HCT116 (cell line): ENCODE data around the gene BNC2. TPM values are rescaled to one million over a fixed set of nuclear protein-coding genes. Genes with fewer than 3 reads are reported as not detected.
"Not testable (repeated sequence)": the region's sequence is repeated elsewhere in the genome, so short reads cannot be mapped to it uniquely, and the experiment has no call there.

Source experiments
- ATAC-seq: fragments of 200-7000 bp; cut with Tn5 transposase; 2 replicates; pipeline ENCODE4 v1.9.1; 2020; ENCODE audit warnings: mild to moderate bottlenecking, moderate library complexity
- BruUV-seq: library from RNA; stranded (reverse); fragments of 400-500 nt; replicated peaks from 2 replicates; lab custom pipeline; 2021; lab: Mats Ljungman, UMichigan
- CTCF ChIA-PET: fragments of 300-600 bp; sonication (Branson Sonifier 250); formaldehyde crosslinking; loops from one replicate; lab custom pipeline; 2021; ENCODE audit warnings: antibody characterized with exemption; lab: Charles Lee
- POLR2A ChIA-PET: fragments of 300-600, 350-600 bp; sonication (Branson Sonifier 250); formaldehyde crosslinking; loops from one replicate; lab custom pipeline; 2021; ENCODE audit warnings: antibody characterized with exemption; lab: Charles Lee
- RAD21 ChIA-PET, 2 experiments: fragments of 300-600 bp; sonication (Branson Sonifier 250); formaldehyde crosslinking; loops; one replicate each; lab custom pipeline; 2023; ENCODE audit warnings: low total read pairs in 2 of 2; ENCODE audit not compliant: uncharacterized antibody in 2 of 2, unreplicated experiment in 2 of 2, low non-redundant PET in 1 of 2; lab: Charles Lee
- DNase-seq: peaks from one replicate; pipeline ENCODE4 v3.0.0-alpha.2; 2010; ENCODE audit warnings: low read depth, low spot score
- H2AFZ ChIP-seq: fragments of 200-600 bp; shearing (Covaris generic), sonication (generic); 2 replicates; pipeline ENCODE4 v1.6.1; 2017; ENCODE audit warnings: low read depth, mixed run types, mixed read lengths, antibody characterized with exemption, low read length; ENCODE audit not compliant: poor library complexity, severe bottlenecking
- H3K27ac ChIP-seq: 2 replicates; pipeline ENCODE4 v1.5.1; 2012; ENCODE audit warnings: low read depth, low read length
- H3K27me3 ChIP-seq: fragments of 200-600 bp; sonication (generic); 2 replicates; pipeline ENCODE4 v1.6.1; 2016; ENCODE audit warnings: mixed run types, low read length, mixed read lengths; ENCODE audit not compliant: insufficient read depth
- H3K36me3 ChIP-seq, 2 experiments: fragments of 200-500 bp in 1 of 2; fragments of 200-600 bp in 1 of 2; sonication (Bioruptor generic) in 1 of 2; sonication (generic) in 1 of 2; 2 replicates each; pipeline versions ENCODE4 v1.5.1 to v1.6.1; 2014 to 2016; ENCODE audit warnings: low read length in 2 of 2, inconsistent platforms in 1 of 2, mixed read lengths in 1 of 2, mixed run types in 1 of 2; ENCODE audit not compliant: insufficient read depth in 2 of 2, control insufficient read depth in 1 of 2
- H3K4me1 ChIP-seq, 2 experiments: fragments of 200-600 bp in 1 of 2; sonication (generic) in 1 of 2; 2 replicates each; pipeline versions ENCODE4 v1.5.1 to v1.6.1; 2012 to 2017; ENCODE audit warnings: low read length in 2 of 2, inconsistent platforms in 1 of 2, mild to moderate bottlenecking in 1 of 2, mixed read lengths in 1 of 2, mixed run types in 1 of 2, moderate library complexity in 1 of 2; ENCODE audit not compliant: insufficient read depth in 2 of 2, control insufficient read depth in 1 of 2
- H3K4me2 ChIP-seq: fragments of 200-600 bp; sonication (generic); 2 replicates; pipeline ENCODE4 v1.6.1; 2017; ENCODE audit warnings: mixed run types, low read length, mixed read lengths
- H3K4me3 ChIP-seq, 2 experiments: fragments of 200-600 bp in 1 of 2; sonication (generic) in 1 of 2; replicated peaks in 1 of 2; 2 replicates each; pipeline ENCODE4 v1.5.1; 2011 to 2016; ENCODE audit warnings: low read length in 2 of 2, control low read depth in 1 of 2, low read depth in 1 of 2, mild to moderate bottlenecking in 1 of 2, mixed read lengths in 1 of 2, mixed run types in 1 of 2
- H3K79me2 ChIP-seq: fragments of 200-600 bp; sonication (generic); 2 replicates; pipeline ENCODE4 v1.6.1; 2017; ENCODE audit warnings: mild to moderate bottlenecking, mixed run types, low read length, moderate library complexity, mixed read lengths; ENCODE audit not compliant: insufficient read depth
- H3K9ac ChIP-seq: fragments of 200-600 bp; sonication (generic); 2 replicates; pipeline ENCODE4 v1.6.1; 2016; ENCODE audit warnings: low read length, mixed read lengths
- H3K9me2 ChIP-seq: fragments of 200-600 bp; sonication (generic), shearing (Covaris generic); 2 replicates; pipeline ENCODE4 v1.6.1; 2017; ENCODE audit warnings: mixed run types, mild to moderate bottlenecking, moderate library complexity; ENCODE audit not compliant: insufficient read depth
- H3K9me3 ChIP-seq, 2 experiments: fragments of 200-500 bp in 1 of 2; fragments of 200-600 bp in 1 of 2; sonication (Bioruptor generic) in 1 of 2; sonication (generic) in 1 of 2; 2 replicates each; pipeline ENCODE4 v1.6.1; 2014 to 2017; ENCODE audit warnings: low read length in 2 of 2, mixed read lengths in 2 of 2, inconsistent platforms in 1 of 2, low read depth in 1 of 2, mild to moderate bottlenecking in 1 of 2, mixed run types in 1 of 2, moderate library complexity in 1 of 2; ENCODE audit not compliant: control insufficient read depth in 1 of 2, insufficient read depth in 1 of 2
- H4K20me1 ChIP-seq: fragments of 200-600 bp; sonication (generic), shearing (Covaris generic); 2 replicates; pipeline ENCODE4 v1.6.1; 2017; ENCODE audit warnings: mixed run types, mild to moderate bottlenecking, moderate library complexity; ENCODE audit not compliant: insufficient read depth
- CEBPB ChIP-seq: IDR thresholded peaks from 2 replicates; pipeline ENCODE4 v1.6.1; 2012; ENCODE audit warnings: low read depth
- EZH2 ChIP-seq: fragments of 200-600 bp; sonication (generic); IDR thresholded peaks from 2 replicates; pipeline ENCODE4 v1.6.1; 2017; ENCODE audit warnings: antibody characterized with exemption, mixed run types
- FOSL1 ChIP-seq: IDR thresholded peaks from 2 replicates; pipeline ENCODE4 v1.6.1; 2012; ENCODE audit warnings: low read depth
- REST ChIP-seq: IDR thresholded peaks from 2 replicates; pipeline ENCODE4 v1.6.1; 2012; ENCODE audit warnings: low read depth
- SIN3A ChIP-seq: IDR thresholded peaks from 2 replicates; pipeline ENCODE4 v1.6.1; 2012; ENCODE audit warnings: low read depth
- SP1 ChIP-seq: IDR thresholded peaks from 2 replicates; pipeline ENCODE4 v1.6.1; 2012; ENCODE audit warnings: low read depth
- SRF ChIP-seq: IDR thresholded peaks from 2 replicates; pipeline ENCODE4 v1.6.1; 2012; ENCODE audit warnings: low read depth
- TCF7L2 ChIP-seq: IDR thresholded peaks from 2 replicates; pipeline ENCODE4 v1.7.0; 2011; ENCODE audit warnings: borderline replicate concordance, inconsistent platforms; ENCODE audit not compliant: insufficient read depth, insufficient read length; ENCODE audit errors: extremely low read depth
- YY1 ChIP-seq: IDR thresholded peaks from 2 replicates; pipeline ENCODE4 v1.6.1; 2011; ENCODE audit warnings: low read length, low read depth, moderate library complexity, mild to moderate bottlenecking; ENCODE audit not compliant: insufficient replicate concordance; ENCODE audit errors: extremely low read depth
- ZFX ChIP-seq: fragments of 450-650 bp; IDR thresholded peaks from 2 replicates; pipeline ENCODE4 v1.6.1; 2017
- ZNF274 ChIP-seq: fragments of 200-500 bp; sonication (Bioruptor generic); IDR thresholded peaks from 2 replicates; pipeline ENCODE4 v1.6.1; 2014; ENCODE audit warnings: mild to moderate bottlenecking, low read depth, low read length, inconsistent platforms
- intact Hi-C: fragments of 100-400 bp; cut with micrococcal nuclease; formaldehyde crosslinking; loops from 2 replicates; pipeline ENCODE4 v1.10.0; 2022
- total RNA-seq: library from RNA; stranded (reverse); gene quantifications from one replicate; pipeline ENCODE4 v1.2.1, GENCODE V29; 2021; ENCODE audit not compliant: unreplicated experiment

Gene BNC2
- total RNA-seq, 1 experiment from 2014 or later, result 0.37 TPM

- H3K9me3 ChIP-seq, result no peaks in the 10 kb centered on the region
- intact Hi-C loops, result no loop called here
- no peaks in the 10 kb centered on the region for H3K79me2 ChIP-seq
- H3K4me1 ChIP-seq, result peaks cover 0 to 6% of the 10 kb centered on the region in 2 experiments; a peak in 1 of 4 replicates
- no peak overlapping the region for H3K9ac ChIP-seq
- no peaks in the 10 kb centered on the region for H3K9me2 ChIP-seq
- TF ChIP-seq ZFX (no peak), TCF7L2 (no peak)
- H3K4me2 ChIP-seq, result no peak overlapping the region
- CTCF ChIA-PET, result no interaction called here
- H3K4me3 ChIP-seq, result no peak overlapping the region
- no peak overlapping the region for H3K27ac ChIP-seq
- no peak for ATAC-seq
- no peaks in the 10 kb centered on the region for H3K36me3 ChIP-seq
- RAD21 ChIA-PET, result no interaction called here
- no peaks in the 10 kb centered on the region for H4K20me1 ChIP-seq
- DNase-seq, result no peak
- POLR2A ChIA-PET, result no interaction called here
- no peak overlapping the region for H2AFZ ChIP-seq
- peaks cover 32% of the 10 kb centered on the region for H3K27me3 ChIP-seq
- BruUV-seq, result no TSS peak
Measured at GRCh38 chr9:16442622-16443021, 427.8 kb downstream of the BNC2 start.

- H3K27me3 ChIP-seq, result peaks cover 28% of the 10 kb centered on the region
- H4K20me1 ChIP-seq, result no peaks in the 10 kb centered on the region
- no peaks in the 10 kb centered on the region for H3K9me2 ChIP-seq
- H3K36me3 ChIP-seq, result no peaks in the 10 kb centered on the region
- DNase-seq, result no peak
- H3K27ac ChIP-seq, result no peak overlapping the region
- H2AFZ ChIP-seq, result no peak overlapping the region
- peaks cover 0 to 6% of the 10 kb centered on the region in 2 experiments; a peak in 1 of 4 replicates for H3K4me1 ChIP-seq
- H3K9me3 ChIP-seq, result no peaks in the 10 kb centered on the region
- RAD21 ChIA-PET, result no interaction called here
- no peak overlapping the region for H3K4me2 ChIP-seq
- no peak overlapping the region for H3K4me3 ChIP-seq
- BruUV-seq, result no TSS peak
- ATAC-seq, result no peak
- POLR2A ChIA-PET, result no interaction called here
- no peak overlapping the region for H3K9ac ChIP-seq
- TF ChIP-seq ZNF274, result no peak
- TF ChIP-seq SRF, result no peak
- no peak for TF ChIP-seq EZH2
- no peak for TF ChIP-seq SP1
- no peak for TF ChIP-seq CEBPB
- TF ChIP-seq SIN3A, result no peak
- no peak for TF ChIP-seq REST
- no peak for TF ChIP-seq YY1
- no peak for TF ChIP-seq FOSL1
- TF ChIP-seq, all 23 proteins: peak for 0
- intact Hi-C loops, result no loop called here
- CTCF ChIA-PET, result no interaction called here
- no peaks in the 10 kb centered on the region for H3K79me2 ChIP-seq
Measured at GRCh38 chr9:16441791-16442190, 428.7 kb downstream of the BNC2 start.

GRCh38 chr9:16438831-16439230, 431.6 kb downstream of the BNC2 start:
- BruUV-seq, H3K27ac ChIP-seq, CTCF ChIA-PET, intact Hi-C loops, POLR2A ChIA-PET, H3K4me2 ChIP-seq, H3K4me1 ChIP-seq, H3K9me2 ChIP-seq, H3K36me3 ChIP-seq, H3K79me2 ChIP-seq, DNase-seq, H3K9me3 ChIP-seq, H3K4me3 ChIP-seq, RAD21 ChIA-PET, H4K20me1 ChIP-seq, H3K9ac ChIP-seq, H2AFZ ChIP-seq, ATAC-seq: not testable (repeated sequence)
- H3K27me3 ChIP-seq, result peaks cover 12% of the 10 kb centered on the region; the same call in 1 of the 2 replicates
